A549 treated with DMSO at 1 μM for 4 hours (cell line): ENCODE measurements around the gene TPRX1. TPM values are rescaled to one million over a fixed set of nuclear protein-coding genes. Genes with fewer than 3 reads are reported as not detected.

Experiments
- total RNA-seq: library from RNA; stranded (reverse); fragments of 200-300 nt; extraction: Qiagen RNA extraction; gene quantifications from 5 replicates; pipeline ENCODE4 v1.2.3, GENCODE V29; 2022; ENCODE audit warnings: low read depth

Gene TPRX1
- total RNA-seq: not detected in 5 replicates

DNA sequence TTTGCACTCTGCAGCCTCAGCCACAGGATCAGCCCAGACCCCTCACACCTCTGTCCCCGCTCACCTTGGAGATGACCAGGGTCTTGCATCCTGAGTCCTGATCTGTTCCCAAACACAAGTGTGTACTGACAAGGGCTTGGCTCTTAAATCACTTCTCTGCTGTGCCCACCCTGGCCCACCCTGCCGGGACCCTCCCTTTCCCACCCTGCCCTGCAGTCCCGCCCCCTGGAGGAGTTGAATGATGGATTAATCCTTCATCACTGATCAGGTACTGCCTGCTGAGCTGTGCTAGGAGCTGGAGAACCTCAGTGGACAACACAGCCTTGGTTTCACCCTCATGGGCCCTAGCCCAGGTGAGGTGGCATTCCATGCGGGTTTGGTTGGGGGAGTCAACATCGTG lies at the start of gene TPRX1:
Gene TPRX1, minus strand, starts transcription at position 101 of the 400 bp plus-strand sequence. Its CDS starts 12 bp downstream, at position 89.

GRCh38 chr19:47821460-47822020 lies 17.2 kb upstream of the TPRX1 start, which contains the start of gene CRX:
Gene CRX, plus strand, starts transcription at chr19:47821937. Its CDS starts 12,507 bp downstream, at chr19:47834444.

GRCh38 chr19:47778049-47778953 lies 26.1 kb downstream of the TPRX1 start, which contains the start of gene SELENOW:
Gene SELENOW, plus strand, starts transcription at chr19:47778703. Its CDS starts 83 bp downstream, at chr19:47778786.

Other genes with a start within 250 kb of the TPRX1 start
- not detected in 5 replicates for gene ZNF541, start 231.4 kb downstream of the TPRX1 start, total RNA-seq
- 12.5 to 17.2 TPM (median 12.7 TPM) in 5 replicates for gene BICRA, start 195.4 kb downstream of the TPRX1 start, total RNA-seq
- 106 to 151 TPM (median 129 TPM) in 5 replicates for gene EHD2, start 91.1 kb downstream of the TPRX1 start, total RNA-seq
- gene NOP53, start 59.0 kb downstream of the TPRX1 start, total RNA-seq: 227 to 326 TPM (median 233 TPM) in 5 replicates
- 102 to 159 TPM (median 147 TPM) in 5 replicates for gene SELENOW, start 25.8 kb downstream of the TPRX1 start, total RNA-seq
- not detected in 5 replicates for gene CRX, start 17.4 kb upstream of the TPRX1 start, total RNA-seq
- gene TPRX2, start 54.7 kb upstream of the TPRX1 start, total RNA-seq: not detected in 5 replicates
- not detected in 5 replicates for gene SULT2A1, start 81.8 kb upstream of the TPRX1 start, total RNA-seq
- not detected in 5 replicates for gene BSPH1, start 187.6 kb upstream of the TPRX1 start, total RNA-seq
- gene ELSPBP1, start 190.1 kb upstream of the TPRX1 start, total RNA-seq: 0.10 TPM in 1 of 5 replicates, not detected in the others
- not detected in 5 replicates for gene CABP5, start 239.5 kb upstream of the TPRX1 start, total RNA-seq